Activated T-cell treated with anti-CD3 and anti-CD28 coated beads, Interleukin-2, amount 50 U/mL, for 72 hours (primary cell): Measurements from ENCODE around the gene EFCAB14. TPM values are rescaled to one million over a fixed set of nuclear protein-coding genes. Genes with fewer than 3 reads are reported as not detected.
"Not testable (repeated sequence)": the region's sequence is repeated elsewhere in the genome, so short reads cannot be mapped to it uniquely, and the experiment has no call there.

ENCODE experiments used
- ATAC-seq, 2 donors: fragments of 150-1000 bp; cut with Tn5 transposase; replicated peaks in 1 of 2; 2 replicates each; pipeline ENCODE4 v1.10.0; 2021; ENCODE audit warnings: moderate library complexity in 2 of 2, mild to moderate bottlenecking in 1 of 2
- DNase-seq, 2 donors: peaks; one replicate each; pipeline ENCODE4 v3.0.0; 2021 to 2022; ENCODE audit warnings: mixed read lengths in 1 of 2
- H3K27ac Mint-ChIP-seq: one replicate; pipeline ENCODE4 v1.8.0; 2022; ENCODE audit warnings: mild to moderate bottlenecking, moderate library complexity, mixed read lengths
- H3K27me3 Mint-ChIP-seq: one replicate; pipeline ENCODE4 v1.8.0; 2022; ENCODE audit warnings: low read depth, mixed read lengths
- H3K36me3 Mint-ChIP-seq, 2 donors: one replicate each; pipeline ENCODE4 v1.8.0; 2022; ENCODE audit warnings: mixed read lengths in 2 of 2, mild to moderate bottlenecking in 1 of 2; ENCODE audit not compliant: insufficient read depth in 2 of 2
- H3K4me1 Mint-ChIP-seq: one replicate; pipeline ENCODE4 v1.8.0; 2022; ENCODE audit warnings: low read depth, mixed read lengths
- H3K4me3 Mint-ChIP-seq, 2 donors: one replicate each; pipeline ENCODE4 v1.8.0; 2022; ENCODE audit warnings: mild to moderate bottlenecking in 2 of 2, mixed read lengths in 2 of 2, moderate library complexity in 2 of 2
- H3K9me3 Mint-ChIP-seq, 2 donors: one replicate each; pipeline ENCODE4 v1.8.0; 2022; ENCODE audit warnings: mixed read lengths in 2 of 2
- total RNA-seq, 2 donors: library from RNA; stranded (reverse); gene quantifications; one replicate each; pipeline ENCODE4 v1.2.3, GENCODE V29; 2022

The EFCAB14 gene
- total RNA-seq, 2 donors from 2014 or later, result 48.6 to 50.3 TPM

DNA sequence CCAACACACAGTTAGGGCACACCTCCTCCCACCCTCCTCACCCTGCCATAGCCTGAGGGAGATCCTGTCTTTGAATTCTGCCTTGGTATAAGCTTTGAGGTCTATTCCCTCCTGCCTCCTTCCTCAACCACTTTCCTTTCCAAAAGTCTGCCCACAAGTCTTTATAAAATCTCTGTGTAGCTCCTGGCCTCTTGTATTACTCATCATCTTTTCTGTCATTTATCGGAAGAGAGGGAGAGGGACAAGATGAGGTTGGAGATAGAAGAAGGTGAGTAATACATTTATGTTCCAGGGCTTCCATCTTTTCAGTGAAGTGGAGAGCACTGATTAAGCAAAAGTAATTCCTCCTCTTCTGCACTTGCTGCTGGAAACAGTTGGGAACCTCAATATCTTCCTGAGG, 30.5 kb upstream of the EFCAB14 start:
- ATAC-seq (no peak), DNase-seq (no peak)
- Mint-ChIP-seq H3K36me3 (no peaks in the 10 kb centered on the region), H3K4me1 (no peaks in the 10 kb centered on the region), H3K27ac (no peak overlapping the region), H3K27me3 (peaks cover 44% of the 10 kb centered on the region), H3K9me3 (no peaks in the 10 kb centered on the region), H3K4me3 (no peak overlapping the region)

DNA sequence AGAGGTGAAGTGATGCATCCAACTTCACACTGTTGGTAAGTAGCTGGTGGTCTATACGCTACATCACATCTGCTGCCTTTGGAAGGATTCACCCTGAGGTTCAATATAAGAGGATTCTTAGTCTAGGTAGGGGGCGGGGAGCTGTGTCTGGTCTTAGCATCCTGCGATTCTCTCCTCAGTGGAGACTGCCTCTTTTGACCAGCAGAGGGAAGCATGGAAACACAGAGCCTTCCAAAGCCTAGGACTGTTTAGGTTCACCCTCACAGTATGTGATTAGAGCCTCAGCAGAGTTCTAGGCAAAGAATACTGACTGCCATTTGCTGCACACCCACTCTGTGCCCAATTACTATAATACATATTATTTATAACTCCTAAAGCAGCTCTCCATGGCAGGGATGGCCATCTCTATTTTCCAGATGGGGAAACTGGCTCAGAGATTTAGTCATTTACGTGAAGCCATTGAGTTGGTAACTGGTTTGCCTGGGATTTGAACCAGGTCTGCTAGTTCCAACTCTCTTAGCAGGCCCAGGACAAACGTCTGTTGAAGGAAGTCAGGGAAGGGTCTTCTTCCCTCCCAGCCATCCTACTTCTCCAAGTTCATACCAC, 28.9 kb upstream of the EFCAB14 start:
- DNase-seq (no peak), ATAC-seq (no peak)
- H3K27ac Mint-ChIP-seq, result no peak overlapping the region
- H3K4me3 Mint-ChIP-seq, result no peak overlapping the region
- H3K4me1 Mint-ChIP-seq, result no peaks in the 10 kb centered on the region
- no peaks in the 10 kb centered on the region for H3K36me3 Mint-ChIP-seq
- no peaks in the 10 kb centered on the region for H3K9me3 Mint-ChIP-seq
- peaks cover 44% of the 10 kb centered on the region for H3K27me3 Mint-ChIP-seq

DNA sequence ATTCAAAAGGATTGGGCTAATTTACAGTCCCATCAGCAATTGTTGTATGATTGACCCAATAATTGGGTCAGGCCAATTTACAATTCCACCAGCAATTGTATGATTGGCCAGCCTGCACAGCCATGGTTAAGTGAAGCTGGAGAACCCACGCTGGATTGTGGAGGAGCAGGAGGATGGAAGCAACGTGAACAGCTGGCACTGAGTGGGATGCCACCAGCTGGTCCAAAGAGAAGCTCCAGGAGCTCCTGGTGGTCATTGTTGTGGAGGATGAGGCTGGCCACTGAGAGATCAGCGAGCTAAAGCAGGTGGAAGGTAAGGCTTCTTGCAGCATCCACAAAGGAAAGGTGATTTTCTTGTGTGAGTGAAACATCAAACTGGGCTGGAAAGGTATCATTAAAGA, 23.2 kb upstream of the EFCAB14 start:
- Mint-ChIP-seq H3K4me1 (no peaks in the 10 kb centered on the region), H3K4me3 (no peak overlapping the region), H3K9me3 (no peaks in the 10 kb centered on the region), H3K36me3 (no peaks in the 10 kb centered on the region), H3K27ac (no peak overlapping the region), H3K27me3 (peaks cover 22% of the 10 kb centered on the region)
- ATAC-seq (no peak), DNase-seq (no peak)

DNA sequence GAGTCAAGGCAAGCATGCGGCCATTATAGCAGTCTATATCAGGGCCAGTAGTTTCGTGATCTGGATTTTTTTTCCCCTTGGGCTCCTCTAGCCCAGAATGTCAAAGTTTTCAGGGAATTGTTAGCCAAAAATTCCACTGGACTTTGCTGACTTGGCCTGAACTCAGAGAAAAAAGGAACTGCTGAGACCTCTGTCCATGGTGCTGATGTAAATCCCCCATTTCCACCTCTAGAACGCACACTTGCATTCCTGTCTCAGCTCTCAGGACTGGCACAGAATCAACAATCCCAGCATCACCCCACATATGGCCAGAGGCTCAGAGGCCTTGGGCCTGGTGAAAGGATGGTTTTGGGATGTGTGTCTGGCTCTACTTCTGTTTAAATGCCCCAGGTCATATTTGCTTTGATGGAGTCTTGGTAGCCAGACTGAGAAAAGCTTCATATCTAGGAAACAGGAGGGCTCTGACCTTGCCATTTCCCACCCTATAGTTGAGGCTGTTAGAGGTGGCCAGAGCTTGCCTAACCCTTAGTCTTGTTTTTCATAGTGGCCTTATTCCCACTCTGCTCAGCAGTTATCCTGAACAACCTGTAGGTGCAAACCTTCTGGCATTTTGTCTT, 16.9 kb upstream of the EFCAB14 start:
- Mint-ChIP-seq H3K36me3 (peaks cover 0 to 1% of the 10 kb centered on the region in 2 donors), H3K4me1 (no peaks in the 10 kb centered on the region), H3K4me3 (no peak overlapping the region), H3K9me3 (peaks cover 5 to 9% of the 10 kb centered on the region in 2 donors), H3K27me3 (peaks cover 20% of the 10 kb centered on the region), H3K27ac (no peak overlapping the region)
- DNase-seq (peak; percentile 16), ATAC-seq (no peak)

DNA sequence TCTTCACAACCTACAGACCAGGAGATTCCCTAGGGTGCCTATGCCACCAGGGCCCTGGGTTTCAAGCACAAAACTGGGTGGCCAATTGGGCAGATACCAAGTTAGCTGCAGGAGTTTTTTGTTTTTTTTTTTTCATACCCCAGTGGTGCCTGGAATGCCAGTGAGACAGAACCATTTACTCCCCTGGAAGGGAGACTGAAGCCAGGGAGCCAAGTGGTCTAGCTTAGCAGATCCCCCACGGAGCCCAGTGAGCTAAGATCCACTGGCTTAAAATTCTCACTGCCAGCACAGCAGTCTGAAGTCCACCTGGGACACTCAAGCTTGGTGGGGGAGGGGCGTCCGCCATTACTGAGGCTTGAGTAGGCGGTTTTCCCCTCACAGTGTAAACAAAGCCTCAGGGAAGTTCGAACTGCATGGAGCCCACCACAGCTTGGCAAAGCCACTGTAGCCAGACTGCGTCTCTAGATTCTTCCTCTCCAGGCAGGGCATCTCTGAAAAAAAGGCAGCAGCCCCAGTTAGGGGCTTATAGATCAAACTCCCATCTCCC, 9.5 kb upstream of the EFCAB14 start:
- not testable (repeated sequence) for H3K4me1 Mint-ChIP-seq, H3K4me3 Mint-ChIP-seq, ATAC-seq, DNase-seq, H3K36me3 Mint-ChIP-seq, H3K9me3 Mint-ChIP-seq, H3K27ac Mint-ChIP-seq
- peaks cover 66% of the 10 kb centered on the region for H3K27me3 Mint-ChIP-seq

DNA sequence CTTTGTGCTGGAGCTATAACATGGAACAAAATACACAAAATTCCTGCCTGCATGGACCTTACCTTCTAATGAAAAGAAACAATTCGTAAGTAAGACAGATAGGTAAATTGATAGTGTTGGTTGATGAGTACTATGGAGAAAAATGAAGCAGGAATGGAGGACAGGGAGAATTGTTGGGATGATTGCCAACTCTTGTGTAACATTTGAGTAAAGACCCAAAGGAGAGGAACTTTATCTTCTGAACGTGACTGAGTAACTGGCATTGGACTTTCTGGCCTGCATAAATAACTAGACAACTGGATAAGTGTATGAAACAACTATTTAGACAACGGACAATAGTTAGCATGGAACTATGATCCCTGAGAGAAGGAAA, 6.8 kb upstream of the EFCAB14 start:
- peaks cover 0 to 2% of the 10 kb centered on the region in 2 donors for H3K36me3 Mint-ChIP-seq
- H3K27ac Mint-ChIP-seq, result no peak overlapping the region
- H3K9me3 Mint-ChIP-seq, result peaks cover 0 to 1% of the 10 kb centered on the region in 2 donors
- H3K4me3 Mint-ChIP-seq, result no peak overlapping the region
- ATAC-seq (no peak), DNase-seq (no peak)
- H3K4me1 Mint-ChIP-seq, result no peaks in the 10 kb centered on the region
- peaks cover 45% of the 10 kb centered on the region for H3K27me3 Mint-ChIP-seq

DNA sequence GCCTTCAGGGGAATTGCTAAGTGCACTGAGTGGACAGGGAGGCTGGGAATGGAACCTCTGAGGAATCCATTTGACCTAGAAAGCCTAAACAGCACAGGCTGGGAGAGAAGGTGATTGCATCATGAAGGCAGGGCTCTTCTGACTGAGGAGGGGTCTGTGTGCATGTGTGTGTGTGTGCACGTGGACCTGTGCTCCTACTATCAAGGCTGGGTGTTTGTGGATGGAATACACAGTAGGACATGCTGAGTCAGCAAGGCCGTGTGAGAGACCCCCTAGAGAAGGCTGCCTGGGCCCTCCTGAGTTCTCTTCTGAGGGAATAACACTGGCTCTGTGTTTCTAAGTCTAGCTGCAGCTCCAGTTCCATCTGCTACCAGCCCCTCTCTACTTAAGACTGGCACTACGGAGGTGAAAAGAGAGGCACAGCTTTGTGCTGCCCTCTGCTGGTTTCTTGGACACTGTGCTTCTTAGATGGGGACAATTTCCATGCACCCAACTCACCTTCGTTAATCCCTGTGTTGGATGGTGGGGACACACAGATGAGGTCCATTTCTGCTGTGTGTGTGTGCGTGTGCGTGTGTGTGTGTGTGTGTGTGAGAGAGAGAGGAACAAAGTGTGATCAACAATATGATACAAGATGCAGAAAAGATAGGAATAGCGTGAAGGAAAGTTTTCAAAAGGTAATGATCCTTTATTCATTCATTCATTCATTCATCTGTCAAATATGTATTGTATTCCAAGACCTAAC, 6.2 kb upstream of the EFCAB14 start:
- peak; percentile 94 to 96 for ATAC-seq
- H3K27ac Mint-ChIP-seq, result no peak overlapping the region
- peaks cover 39% of the 10 kb centered on the region for H3K27me3 Mint-ChIP-seq
- no peak overlapping the region for H3K4me3 Mint-ChIP-seq
- H3K9me3 Mint-ChIP-seq, result no peaks in the 10 kb centered on the region
- no peaks in the 10 kb centered on the region for H3K4me1 Mint-ChIP-seq
- H3K36me3 Mint-ChIP-seq, result no peaks in the 10 kb centered on the region
- DNase-seq, result peak; percentile 68

DNA sequence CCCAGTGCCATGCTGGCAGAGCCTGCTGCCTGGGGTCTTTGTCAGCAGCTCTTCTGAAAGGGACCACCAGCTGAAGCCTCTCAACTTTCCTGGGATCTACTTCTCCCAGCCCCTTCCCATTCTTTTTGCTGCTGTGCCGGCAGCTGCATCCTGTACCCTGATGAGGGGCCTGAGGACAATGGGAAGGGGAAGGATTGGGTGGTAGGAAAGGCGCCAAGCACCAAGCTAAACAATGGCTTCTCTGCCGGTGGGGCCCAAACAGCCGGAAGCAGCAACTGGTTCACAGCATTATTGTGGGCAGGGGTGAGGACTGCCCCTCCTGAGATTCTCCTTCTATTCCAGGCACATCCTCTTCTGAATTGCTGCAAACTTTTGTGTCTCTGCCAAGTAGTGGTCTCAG, 5.0 kb upstream of the EFCAB14 start:
- Mint-ChIP-seq H3K9me3 (peaks cover 0 to 2% of the 10 kb centered on the region in 2 donors), H3K27ac (no peak overlapping the region), H3K4me3 (no peak overlapping the region), H3K4me1 (peaks cover 9% of the 10 kb centered on the region), H3K27me3 (peaks cover 28% of the 10 kb centered on the region), H3K36me3 (no peaks in the 10 kb centered on the region)
- no peak for DNase-seq
- ATAC-seq, result no peak

DNA sequence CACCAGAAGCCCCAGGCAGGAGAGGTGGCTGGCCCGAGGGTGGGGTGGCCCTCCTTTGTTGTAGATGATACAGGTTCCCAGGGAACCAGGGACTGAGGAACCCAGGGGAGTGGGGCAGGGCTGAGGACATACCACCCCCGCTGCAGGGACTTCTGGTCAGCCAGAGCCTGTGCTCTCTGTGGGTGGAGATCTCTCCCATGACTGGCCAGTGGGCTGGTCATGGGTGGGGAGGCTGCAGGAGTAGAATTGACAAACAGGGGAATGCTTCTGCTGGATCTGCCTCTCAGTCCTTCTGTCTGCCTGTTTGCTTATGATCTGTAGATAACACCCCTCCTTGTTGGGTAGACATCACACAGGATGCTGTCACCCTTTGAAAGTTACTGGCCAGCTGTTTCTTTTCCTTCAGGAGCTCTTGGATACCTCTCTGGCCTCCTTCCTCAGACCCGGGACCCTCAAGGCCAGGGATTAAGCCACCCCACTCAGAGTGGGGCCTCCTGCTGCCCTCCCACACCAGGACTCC, 2.8 kb upstream of the EFCAB14 start:
- DNase-seq (no peak), ATAC-seq (no peak)
- Mint-ChIP-seq H3K9me3 (peaks cover 0 to 2% of the 10 kb centered on the region in 2 donors), H3K36me3 (peaks cover 2% of the 10 kb centered on the region in 2 donors), H3K27me3 (peaks cover 16% of the 10 kb centered on the region), H3K27ac (no peak overlapping the region), H3K4me3 (no peak overlapping the region), H3K4me1 (peaks cover 25% of the 10 kb centered on the region)

DNA sequence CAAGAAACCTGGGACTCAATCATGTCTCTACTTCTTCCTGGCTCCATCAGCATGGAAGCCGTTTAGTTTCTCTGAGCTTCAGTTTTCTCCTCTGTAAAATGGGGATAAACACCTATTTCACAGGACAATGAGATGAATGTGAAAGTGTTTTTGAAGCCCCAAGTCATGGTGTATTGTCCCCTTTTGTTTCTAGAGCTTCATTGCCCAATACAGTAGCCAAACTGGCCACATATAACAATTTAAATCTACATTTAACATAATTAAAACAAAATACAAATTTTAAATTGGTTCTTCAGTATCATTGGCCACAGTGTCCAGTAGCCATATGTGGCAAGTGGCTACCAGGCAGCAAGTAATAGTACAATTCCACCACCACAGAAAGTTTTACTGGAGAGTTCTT, 2.3 kb upstream of the EFCAB14 start:
- H3K4me1 Mint-ChIP-seq, result peaks cover 30% of the 10 kb centered on the region
- peaks cover 0 to 2% of the 10 kb centered on the region in 2 donors for H3K9me3 Mint-ChIP-seq
- H3K27ac Mint-ChIP-seq, result no peak overlapping the region

DNA sequence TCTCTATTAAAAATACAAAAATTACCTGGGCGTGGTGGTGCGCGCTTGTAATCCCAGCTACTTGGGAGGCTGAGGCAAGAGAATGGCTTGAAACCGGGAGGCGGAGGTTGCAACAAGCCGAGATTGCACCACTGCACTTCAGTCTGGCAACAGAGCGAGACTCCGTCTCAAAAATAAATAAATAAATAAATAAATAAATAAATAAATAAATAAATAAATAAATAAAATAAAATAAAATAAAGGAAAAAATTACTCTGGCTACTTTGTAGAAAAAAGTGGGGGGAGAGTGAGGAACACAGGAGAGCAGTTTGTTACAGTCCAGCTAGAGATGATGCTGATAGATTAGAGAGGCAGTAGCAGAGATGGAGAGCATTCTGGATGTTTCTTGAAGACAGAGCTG, 1.4 kb upstream of the EFCAB14 start:
- DNase-seq, ATAC-seq, H3K9me3 Mint-ChIP-seq, H3K36me3 Mint-ChIP-seq, H3K27ac Mint-ChIP-seq, H3K4me3 Mint-ChIP-seq, H3K27me3 Mint-ChIP-seq: not testable (repeated sequence)
- peaks cover 36% of the 10 kb centered on the region for H3K4me1 Mint-ChIP-seq

More for the DNA sequence above, 2.3 kb upstream of the EFCAB14 start:
- no peak for DNase-seq
- peaks cover 11% of the 10 kb centered on the region for H3K27me3 Mint-ChIP-seq
- no peak for ATAC-seq
- H3K4me3 Mint-ChIP-seq, result no peak overlapping the region
- H3K36me3 Mint-ChIP-seq, result peaks cover 2 to 3% of the 10 kb centered on the region in 2 donors

DNA sequence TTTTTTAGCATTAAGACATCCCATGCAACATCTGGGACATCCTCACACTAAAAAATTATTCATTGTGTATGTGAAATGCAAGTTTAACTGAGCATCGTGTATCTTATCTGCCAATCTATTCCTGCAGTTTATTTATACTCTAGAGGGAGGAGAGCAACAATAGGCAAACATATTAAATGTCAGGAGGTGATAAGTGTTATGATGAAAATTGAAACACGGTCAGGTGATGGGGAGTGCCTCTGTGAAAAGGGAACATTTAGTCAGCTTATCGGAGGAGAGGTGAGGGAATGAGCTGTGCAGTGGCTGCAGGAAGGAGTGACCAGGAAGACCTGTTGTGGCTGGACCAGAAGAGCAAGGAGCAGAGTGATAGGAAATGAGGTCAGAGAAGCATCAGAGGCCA, 775 bp upstream of the EFCAB14 start:
- DNase-seq, result peak in 1 of 2 donors; percentile 21
- Mint-ChIP-seq H3K4me1 (peaks cover 41% of the 10 kb centered on the region), H3K9me3 (peaks cover 0 to 2% of the 10 kb centered on the region in 2 donors), H3K27me3 (no peaks in the 10 kb centered on the region), H3K36me3 (peaks cover 2 to 6% of the 10 kb centered on the region in 2 donors), H3K27ac (peak overlapping the region; percentile 85), H3K4me3 (peak overlapping the region; percentile 95 to 97)
- no peak for ATAC-seq

DNA sequence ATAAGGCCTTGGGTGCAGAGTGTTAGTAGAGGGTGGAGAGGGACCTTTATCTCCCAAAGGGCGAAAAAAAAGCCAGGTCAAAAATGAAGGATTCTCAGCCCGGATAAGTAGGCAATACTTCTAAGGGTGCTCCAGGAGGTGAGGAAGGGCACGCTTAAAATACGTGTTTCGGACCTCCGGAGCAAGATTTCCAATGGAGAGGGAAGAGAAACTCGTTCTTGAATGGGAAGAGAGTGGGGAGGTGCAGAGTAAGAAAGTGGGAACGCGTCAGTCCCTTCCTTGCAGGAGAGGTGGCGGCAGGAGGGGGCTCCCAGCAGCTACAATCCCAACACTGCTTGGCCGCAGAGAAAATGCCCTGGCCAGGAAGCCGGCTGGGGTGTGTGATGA, 581 bp downstream of the EFCAB14 start:
- no peaks in the 10 kb centered on the region for H3K27me3 Mint-ChIP-seq
- peaks cover 2 to 10% of the 10 kb centered on the region in 2 donors for H3K36me3 Mint-ChIP-seq
- ATAC-seq (no peak), DNase-seq (no peak)
- peaks cover 0 to 2% of the 10 kb centered on the region in 2 donors for H3K9me3 Mint-ChIP-seq
- peaks cover 41% of the 10 kb centered on the region for H3K4me1 Mint-ChIP-seq
- peak overlapping the region; percentile 83 for H3K27ac Mint-ChIP-seq
- H3K4me3 Mint-ChIP-seq, result peak overlapping the region; percentile 95 to 97
